ENCODE results near the gene MAX. TPM values are rescaled to one million over a fixed set of nuclear protein-coding genes. Genes with fewer than 3 reads are reported as not detected.

Gene MAX
- total and polyA plus RNA-seq, 2 of the 13 experiments (the other 11 are each of a cell fraction or from before 2014, with no cell fraction given) = 28.5 to 29.3 TPM

- TF ChIP-seq ZNF597 (CRISPR knock-in tag; IDR thresholded peaks at IDR 0.05) (0 out of 2 replicates have a peak, but pooled peaks have one; percentile 78), SALL1 (CRISPR knock-in tag; IDR thresholded peaks at IDR 0.05) (0 out of 2 replicates have a peak, but pooled peaks have one; percentile 19), MAX (IDR thresholded peaks at IDR 0.05) (peak; percentile 97), KMT2A (CRISPR knock-in tag; IDR thresholded peaks at IDR 0.05) (peak; percentile 60), ELF1 (CRISPR knock-in tag; IDR thresholded peaks at IDR 0.05) (peak; percentile 61), MAFG (CRISPR knock-in tag; IDR thresholded peaks at IDR 0.05) (no peak), HOXA3 (CRISPR knock-in tag; IDR thresholded peaks at IDR 0.05) (peak; percentile 34; the same call in 1 of the 2 replicates), POLR2AphosphoS5 (IDR thresholded peaks at IDR 0.05; ENCODE audit: low read depth, low read length) (peak; percentile 93), MXI1 (IDR thresholded peaks at IDR 0.05; ENCODE audit: borderline replicate concordance, low read depth, low read length) (peak; percentile 98), PCBP2 (optimal IDR thresholded peaks at IDR 0.05; ENCODE audit: low read depth, low read length, poor library complexity, severe bottlenecking) (no peak), TGIF2 (CRISPR knock-in tag; IDR thresholded peaks at IDR 0.05) (peak; percentile 65; the same call in 1 of the 2 replicates), ZNF34 (CRISPR knock-in tag; IDR thresholded peaks at IDR 0.05; ENCODE audit: borderline replicate concordance) (peak; percentile 5; the same call in 1 of the 2 replicates), DMAP1 (CRISPR knock-in tag; IDR thresholded peaks at IDR 0.05) (peak; percentile 77), HBP1 (CRISPR knock-in tag; IDR thresholded peaks at IDR 0.05; ENCODE audit: low read depth) (peak; percentile 15), PHF8 (CRISPR knock-in tag; IDR thresholded peaks at IDR 0.05) (peak; percentile 46; the same call in 1 of the 2 replicates), PCBP1 (IDR thresholded peaks at IDR 0.05; ENCODE audit: borderline replicate concordance, low read depth, low read length) (0 out of 2 replicates have a peak, but pooled peaks have one; percentile 20), MYPOP (CRISPR knock-in tag; IDR thresholded peaks at IDR 0.05) (peak; percentile 44; the same call in 1 of the 2 replicates), ZBTB7B (CRISPR knock-in tag; IDR thresholded peaks at IDR 0.05) (0 out of 2 replicates have a peak, but pooled peaks have one; percentile 7), HDAC6 (IDR thresholded peaks at IDR 0.05; ENCODE audit: low read depth, low read length) (no peak)
- TF ChIP-seq, protein P1, sequence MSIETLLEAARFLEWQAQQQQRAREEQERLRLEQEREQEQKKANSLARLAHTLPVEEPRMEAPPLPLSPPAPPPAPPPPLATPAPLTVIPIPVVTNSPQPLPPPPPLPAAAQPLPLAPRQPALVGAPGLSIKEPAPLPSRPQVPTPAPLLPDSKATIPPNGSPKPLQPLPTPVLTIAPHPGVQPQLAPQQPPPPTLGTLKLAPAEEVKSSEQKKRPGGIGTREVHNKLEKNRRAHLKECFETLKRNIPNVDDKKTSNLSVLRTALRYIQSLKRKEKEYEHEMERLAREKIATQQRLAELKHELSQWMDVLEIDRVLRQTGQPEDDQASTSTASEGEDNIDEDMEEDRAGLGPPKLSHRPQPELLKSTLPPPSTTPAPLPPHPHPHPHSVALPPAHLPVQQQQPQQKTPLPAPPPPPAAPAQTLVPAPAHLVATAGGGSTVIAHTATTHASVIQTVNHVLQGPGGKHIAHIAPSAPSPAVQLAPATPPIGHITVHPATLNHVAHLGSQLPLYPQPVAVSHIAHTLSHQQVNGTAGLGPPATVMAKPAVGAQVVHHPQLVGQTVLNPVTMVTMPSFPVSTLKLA (IDR thresholded peaks at IDR 0.05) = peak; percentile 82
- TF ChIP-seq, protein P2, sequence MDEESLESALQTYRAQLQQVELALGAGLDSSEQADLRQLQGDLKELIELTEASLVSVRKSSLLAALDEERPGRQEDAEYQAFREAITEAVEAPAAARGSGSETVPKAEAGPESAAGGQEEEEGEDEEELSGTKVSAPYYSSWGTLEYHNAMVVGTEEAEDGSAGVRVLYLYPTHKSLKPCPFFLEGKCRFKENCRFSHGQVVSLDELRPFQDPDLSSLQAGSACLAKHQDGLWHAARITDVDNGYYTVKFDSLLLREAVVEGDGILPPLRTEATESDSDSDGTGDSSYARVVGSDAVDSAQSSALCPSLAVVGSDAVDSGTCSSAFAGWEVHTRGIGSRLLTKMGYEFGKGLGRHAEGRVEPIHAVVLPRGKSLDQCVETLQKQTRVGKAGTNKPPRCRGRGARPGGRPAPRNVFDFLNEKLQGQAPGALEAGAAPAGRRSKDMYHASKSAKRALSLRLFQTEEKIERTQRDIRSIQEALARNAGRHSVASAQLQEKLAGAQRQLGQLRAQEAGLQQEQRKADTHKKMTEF (CRISPR knock-in tag; IDR thresholded peaks at IDR 0.05) = peak; percentile 34; the same call in 1 of the 2 replicates
These were observed at the start of gene MAX (continued) for GRCh38 chr14:65102441-65103149.

Data from HepG2 (cell line).